HG02588 (cell line): ENCODE data around the gene POMGNT2.
A peak's percentile ranks its signal among the peaks of the same experiment; 100 is the strongest.

ENCODE experiments used
- ATAC-seq: cut with Tn5 transposase; IDR thresholded peaks from one replicate; pipeline ENCODE4 v1.9.1; 2021; ENCODE audit warnings: mild to moderate bottlenecking, moderate library complexity; ENCODE audit not compliant: unreplicated experiment

The POMGNT2 gene

GRCh38 chr3:43105596-43106292 lies at the start of gene POMGNT2:
POMGNT2 (minus strand) TSS chr3:43106079; CDS start chr3:43081431, 24,648 bp downstream.
- ATAC-seq, result peak; percentile 94

GRCh38 chr3:43154980-43155379 lies 49.1 kb upstream of the POMGNT2 start:
- ATAC-seq, result no peak

GRCh38 chr3:43153216-43154083 lies 47.6 kb upstream of the POMGNT2 start:
- no peak for ATAC-seq

GRCh38 chr3:43152649-43153048 lies 46.8 kb upstream of the POMGNT2 start:
- ATAC-seq, result no peak

GRCh38 chr3:43148033-43148432 lies 42.2 kb upstream of the POMGNT2 start:
- ATAC-seq, result no peak

- ATAC-seq, result no peak
Observed at GRCh38 chr3:43146599-43146998, 40.7 kb upstream of the POMGNT2 start.

- ATAC-seq, result no peak
Observed at GRCh38 chr3:43144761-43145490, 39.0 kb upstream of the POMGNT2 start.

GRCh38 chr3:43142472-43142871 lies 36.6 kb upstream of the POMGNT2 start:
- no peak for ATAC-seq

- ATAC-seq, result no peak
Observed at GRCh38 chr3:43138488-43139231, 32.8 kb upstream of the POMGNT2 start.

GRCh38 chr3:43132870-43133636 lies 27.2 kb upstream of the POMGNT2 start:
- no peak for ATAC-seq

GRCh38 chr3:43132193-43132592 lies 26.3 kb upstream of the POMGNT2 start:
- ATAC-seq, result no peak

- no peak for ATAC-seq
Observed at GRCh38 chr3:43128464-43128863, 22.6 kb upstream of the POMGNT2 start.

- ATAC-seq, result no peak
Observed at GRCh38 chr3:43126536-43126935, 20.7 kb upstream of the POMGNT2 start.

GRCh38 chr3:43123895-43124294 lies 18.0 kb upstream of the POMGNT2 start:
- no peak for ATAC-seq

- ATAC-seq, result no peak
Observed at GRCh38 chr3:43120937-43121336, 15.1 kb upstream of the POMGNT2 start.

- ATAC-seq, result no peak
Observed at GRCh38 chr3:43117257-43117656, 11.4 kb upstream of the POMGNT2 start.

GRCh38 chr3:43113671-43114070 lies 7.8 kb upstream of the POMGNT2 start:
- ATAC-seq, result no peak

GRCh38 chr3:43106293-43106628 lies 382 bp upstream of the POMGNT2 start:
- no peak for ATAC-seq

- no peak for ATAC-seq
Observed at GRCh38 chr3:43104660-43105595, 951 bp downstream of the POMGNT2 start.
